ES-I3 (cell line): ENCODE results near the gene PKIG.
"Not testable (repeated sequence)": the region's sequence is repeated elsewhere in the genome, so short reads cannot be mapped to it uniquely, and the experiment has no call there.

Source experiments
- H3K36me3 ChIP-seq: 2 replicates; pipeline ENCODE4 v1.6.1; 2013; ENCODE audit warnings: mild to moderate bottlenecking, low read length, control low read depth, moderate library complexity; ENCODE audit not compliant: insufficient read depth
- H3K4me1 ChIP-seq: 2 replicates; pipeline ENCODE4 v1.6.1; 2013; ENCODE audit warnings: mild to moderate bottlenecking, control low read depth, low read length; ENCODE audit not compliant: insufficient read depth
- H3K9ac ChIP-seq: 2 replicates; pipeline ENCODE4 v1.6.1; 2013; ENCODE audit warnings: low read depth, mild to moderate bottlenecking, low read length, moderate library complexity
- H3K9me3 ChIP-seq: 2 replicates; pipeline ENCODE4 v1.6.1; 2013; ENCODE audit warnings: mild to moderate bottlenecking, low read length, moderate library complexity; ENCODE audit not compliant: control insufficient read depth, insufficient read depth

Gene PKIG

DNA sequence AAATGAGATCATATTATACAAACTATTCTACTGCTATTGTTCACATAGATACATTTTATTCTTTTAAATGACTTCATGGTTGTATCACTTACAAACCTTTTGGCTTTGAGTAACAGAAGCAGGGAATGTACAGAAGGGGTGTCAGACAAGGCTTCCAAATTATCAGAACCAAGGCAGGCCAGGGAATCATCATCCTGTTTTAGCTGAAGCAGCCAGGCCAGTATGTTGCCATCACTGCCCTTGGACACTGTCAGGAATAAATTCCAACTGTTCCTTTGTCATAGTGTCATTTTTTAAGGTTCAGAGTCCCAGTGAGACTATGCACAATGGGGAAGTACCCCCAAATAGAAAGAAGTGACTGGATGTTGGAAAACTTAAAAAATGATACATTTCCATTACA lies 23.1 kb upstream of the PKIG start:
- H3K9ac ChIP-seq = no peak overlapping the region
- H3K9me3 ChIP-seq = no peaks in the 10 kb centered on the region
- H3K36me3 ChIP-seq = no peaks in the 10 kb centered on the region
- peaks cover 5% of the 10 kb centered on the region; the same call in 1 of the 2 replicates for H3K4me1 ChIP-seq

DNA sequence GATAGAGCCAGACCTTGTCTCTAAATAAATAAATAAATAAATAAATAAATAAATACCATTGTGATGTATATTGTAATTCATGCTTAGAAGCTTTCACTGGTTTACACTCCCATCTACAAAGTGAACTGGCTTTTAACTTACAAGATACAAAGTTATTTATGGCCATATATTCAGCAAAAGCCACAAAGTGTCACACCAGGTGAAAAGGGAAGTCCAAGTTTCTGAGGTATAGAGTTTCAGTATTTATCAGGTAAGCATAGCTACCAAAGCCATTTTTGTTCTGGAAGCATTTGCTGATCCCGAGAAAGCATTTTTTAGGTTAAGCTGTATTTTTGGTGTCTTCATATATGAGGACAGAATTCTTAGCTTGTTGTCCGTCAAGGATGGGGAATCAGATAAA lies 22.1 kb upstream of the PKIG start:
- Histone ChIP-seq H3K9me3 (no peaks in the 10 kb centered on the region), H3K9ac (no peak overlapping the region), H3K4me1 (0 out of 2 replicates have a peak, but pooled peaks cover 3% of the 10 kb centered on the region), H3K36me3 (no peaks in the 10 kb centered on the region)

- H3K9ac ChIP-seq, H3K9me3 ChIP-seq, H3K4me1 ChIP-seq, H3K36me3 ChIP-seq: not testable (repeated sequence)
These were observed 21.6 kb upstream of the PKIG start for GRCh38 chr20:44560818-44561217.

- H3K36me3 ChIP-seq = no peaks in the 10 kb centered on the region
- no peak overlapping the region for H3K9ac ChIP-seq
- H3K4me1 ChIP-seq = 0 out of 2 replicates have a peak, but pooled peaks cover 3% of the 10 kb centered on the region
- no peaks in the 10 kb centered on the region for H3K9me3 ChIP-seq
These were observed 20.5 kb upstream of the PKIG start for GRCh38 chr20:44561876-44562275.

GRCh38 chr20:44566018-44566417 lies 16.4 kb upstream of the PKIG start:
- no peak overlapping the region for H3K9ac ChIP-seq
- H3K9me3 ChIP-seq = no peaks in the 10 kb centered on the region
- H3K36me3 ChIP-seq = no peaks in the 10 kb centered on the region
- H3K4me1 ChIP-seq = no peaks in the 10 kb centered on the region

- no peaks in the 10 kb centered on the region for H3K36me3 ChIP-seq
- no peaks in the 10 kb centered on the region for H3K9me3 ChIP-seq
- H3K9ac ChIP-seq = no peak overlapping the region
- H3K4me1 ChIP-seq = no peaks in the 10 kb centered on the region
These were observed 15.6 kb upstream of the PKIG start for GRCh38 chr20:44566811-44567210.

GRCh38 chr20:44570367-44570766 lies 12.0 kb upstream of the PKIG start:
- peaks cover 5% of the 10 kb centered on the region; the same call in 1 of the 2 replicates for H3K4me1 ChIP-seq
- no peak overlapping the region for H3K9ac ChIP-seq
- H3K36me3 ChIP-seq = no peaks in the 10 kb centered on the region
- H3K9me3 ChIP-seq = no peaks in the 10 kb centered on the region

DNA sequence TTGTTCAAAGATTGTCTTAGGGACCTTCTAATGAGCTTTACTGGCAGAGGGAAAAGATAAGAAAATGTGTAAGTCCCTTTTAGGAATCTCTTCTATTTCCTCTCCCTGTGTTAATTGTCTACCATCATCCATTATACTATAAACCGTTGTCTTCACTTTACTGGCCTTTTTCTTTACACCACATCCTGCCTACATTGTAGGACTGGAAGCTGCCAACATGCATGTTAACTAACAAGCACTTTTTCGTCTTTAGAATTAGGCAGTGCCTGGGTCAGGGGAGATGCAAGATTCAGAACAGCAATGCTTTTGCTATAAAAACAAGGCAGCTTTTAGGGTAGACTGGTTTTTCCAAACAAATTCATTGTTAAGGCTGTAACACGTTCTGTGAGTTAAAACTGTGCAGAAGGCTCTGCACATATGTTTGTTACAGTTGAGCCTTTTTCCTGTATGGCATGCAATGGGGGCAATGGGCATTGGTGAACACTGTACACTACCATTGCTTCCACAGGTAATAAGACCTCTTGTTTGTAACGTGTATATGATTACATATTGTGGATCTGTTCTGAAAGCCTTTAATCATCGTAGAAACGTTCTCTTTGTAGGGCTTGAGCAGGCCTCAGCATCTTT lies 10.9 kb upstream of the PKIG start:
- H3K9me3 ChIP-seq = no peaks in the 10 kb centered on the region
- H3K9ac ChIP-seq = no peak overlapping the region
- H3K4me1 ChIP-seq = peaks cover 6% of the 10 kb centered on the region; the same call in 1 of the 2 replicates
- H3K36me3 ChIP-seq = no peaks in the 10 kb centered on the region

DNA sequence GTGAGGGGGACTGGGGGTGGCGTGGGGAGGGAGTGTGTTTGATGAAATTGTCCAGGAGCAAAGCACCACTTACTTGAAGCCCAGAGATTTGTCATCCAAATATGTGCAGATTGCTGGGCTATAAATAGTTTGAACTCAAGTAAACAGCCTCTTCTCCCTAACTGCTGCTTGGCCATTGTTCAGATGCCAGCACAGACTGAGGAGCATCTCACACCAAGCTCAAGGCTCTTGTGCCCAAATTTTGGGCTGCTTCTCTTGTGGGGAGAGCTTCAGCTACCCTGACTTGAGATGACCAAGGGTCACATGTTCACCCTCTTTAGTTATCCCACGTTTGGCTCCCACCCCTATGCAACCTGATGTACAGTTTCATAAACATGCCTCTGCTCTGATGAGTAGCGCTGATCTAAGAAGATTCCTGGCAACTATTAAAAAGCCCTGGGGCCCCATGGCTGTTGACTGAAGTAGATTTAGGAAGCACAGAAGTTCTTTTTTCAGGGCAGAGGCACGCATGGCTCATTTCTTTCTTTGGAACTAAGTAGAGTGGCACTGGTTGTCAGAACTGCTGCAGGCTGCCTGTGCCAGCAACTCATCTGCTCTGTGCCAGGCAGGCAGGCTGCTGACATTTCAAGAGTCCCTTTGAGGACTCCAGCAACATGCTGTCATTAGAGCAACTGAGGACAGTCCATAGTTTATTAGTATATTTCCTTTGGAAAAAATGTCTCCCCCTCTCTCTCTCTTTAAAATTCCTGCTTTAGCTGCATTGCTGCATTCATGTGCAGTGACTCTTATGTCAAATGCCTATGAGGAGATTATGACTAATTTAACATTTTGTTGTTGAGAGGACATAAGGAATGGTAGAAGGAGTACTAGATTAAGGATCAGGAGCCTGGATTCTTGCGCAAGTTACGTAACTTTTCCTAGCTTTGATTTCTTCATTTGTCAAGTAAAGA lies 9.6 kb upstream of the PKIG start:
- H3K36me3 ChIP-seq = no peaks in the 10 kb centered on the region
- peaks cover 8% of the 10 kb centered on the region; the same call in 1 of the 2 replicates for H3K4me1 ChIP-seq
- no peaks in the 10 kb centered on the region for H3K9me3 ChIP-seq
- H3K9ac ChIP-seq = no peak overlapping the region

GRCh38 chr20:44573501-44573869 lies 8.9 kb upstream of the PKIG start:
- H3K9ac ChIP-seq = no peak overlapping the region
- H3K9me3 ChIP-seq = no peaks in the 10 kb centered on the region
- no peaks in the 10 kb centered on the region for H3K36me3 ChIP-seq
- peaks cover 8% of the 10 kb centered on the region; the same call in 1 of the 2 replicates for H3K4me1 ChIP-seq

DNA sequence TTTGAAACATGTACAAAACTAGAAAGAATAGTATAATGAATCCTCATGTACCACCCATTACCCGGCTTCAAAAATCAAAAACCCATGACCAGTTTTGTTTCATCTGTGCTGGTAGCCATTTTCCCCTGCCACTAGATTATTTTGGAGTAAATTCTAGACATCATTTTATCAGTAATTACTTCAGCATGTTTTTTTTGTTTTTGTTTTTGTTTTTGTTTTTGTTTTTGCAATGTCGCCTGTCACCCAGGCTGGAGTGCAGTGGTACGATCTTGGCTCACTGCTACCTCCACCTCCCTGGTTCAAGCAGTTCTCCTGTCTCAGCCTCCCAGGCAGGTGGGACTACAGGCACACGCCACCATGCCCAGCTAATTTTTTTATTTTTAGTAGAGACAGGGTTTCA lies 8.0 kb upstream of the PKIG start:
- H3K9me3 ChIP-seq = no peaks in the 10 kb centered on the region
- peaks cover 8% of the 10 kb centered on the region; the same call in 1 of the 2 replicates for H3K4me1 ChIP-seq
- no peaks in the 10 kb centered on the region for H3K36me3 ChIP-seq
- H3K9ac ChIP-seq = no peak overlapping the region

DNA sequence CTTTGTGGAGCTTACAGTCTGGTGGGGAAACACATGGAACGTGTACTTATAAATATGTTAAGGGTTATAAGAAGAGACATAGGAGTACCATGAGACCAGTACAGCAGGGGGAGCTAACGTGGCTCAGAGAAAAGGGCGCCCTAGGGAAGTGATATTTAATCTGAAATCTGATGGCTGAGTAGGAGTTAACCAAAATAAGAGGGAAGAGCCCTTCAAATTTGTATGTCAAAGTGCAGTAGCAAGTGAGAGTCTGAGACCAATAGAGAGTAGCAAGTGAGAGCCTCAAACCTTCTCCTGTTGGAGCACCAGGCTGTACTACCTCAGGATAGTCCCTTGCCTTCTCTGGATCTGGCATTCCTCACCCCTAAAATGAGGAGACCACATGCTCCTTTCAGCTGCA lies 6.1 kb upstream of the PKIG start:
- H3K36me3 ChIP-seq = no peaks in the 10 kb centered on the region
- H3K9me3 ChIP-seq = no peaks in the 10 kb centered on the region
- peaks cover 8% of the 10 kb centered on the region; the same call in 1 of the 2 replicates for H3K4me1 ChIP-seq
- no peak overlapping the region for H3K9ac ChIP-seq

- Histone ChIP-seq H3K9me3 (no peaks in the 10 kb centered on the region), H3K36me3 (no peaks in the 10 kb centered on the region), H3K4me1 (peaks cover 19% of the 10 kb centered on the region), H3K9ac (no peak overlapping the region)
These were observed 2.9 kb upstream of the PKIG start for GRCh38 chr20:44579313-44580081.

GRCh38 chr20:44580581-44581268 lies 1.7 kb upstream of the PKIG start:
- H3K36me3 ChIP-seq = no peaks in the 10 kb centered on the region
- H3K9ac ChIP-seq = no peak overlapping the region
- peaks cover 31% of the 10 kb centered on the region for H3K4me1 ChIP-seq
- H3K9me3 ChIP-seq = no peaks in the 10 kb centered on the region
